H9 (cell line): Measurements from ENCODE around the gene AFAP1L2. TPM values are rescaled to one million over a fixed set of nuclear protein-coding genes. Genes with fewer than 3 reads are reported as not detected.
A peak's percentile ranks its signal among the peaks of the same experiment; 100 is the strongest.

Experiments
- DNase-seq: peaks from one replicate; pipeline ENCODE4 v3.0.0-alpha.2; 2017
- H2AFZ ChIP-seq: one replicate; pipeline ENCODE4 v1.6.1; 2013; ENCODE audit warnings: mild to moderate bottlenecking, low read length, control low read depth, moderate library complexity
- H2AK5ac ChIP-seq: 2 replicates; pipeline ENCODE4 v1.6.1; 2013; ENCODE audit warnings: low read length, control low read depth, mixed read lengths; ENCODE audit not compliant: insufficient read length
- H2BK120ac ChIP-seq: one replicate; pipeline ENCODE4 v1.6.1; 2013; ENCODE audit warnings: low read depth, mild to moderate bottlenecking, low read length, control low read depth, inconsistent platforms; ENCODE audit not compliant: poor library complexity, severe bottlenecking
- H2BK12ac ChIP-seq: 2 replicates; pipeline ENCODE4 v1.6.1; 2013; ENCODE audit warnings: low read length, control low read depth, mixed read lengths, low read depth; ENCODE audit not compliant: insufficient read length
- H2BK15ac ChIP-seq: 2 replicates; pipeline ENCODE4 v1.6.1; 2013; ENCODE audit warnings: low read depth, low read length, control low read depth
- H2BK20ac ChIP-seq: one replicate; pipeline ENCODE4 v1.6.1; 2013; ENCODE audit warnings: low read depth, mild to moderate bottlenecking, low read length, control low read depth, inconsistent platforms; ENCODE audit not compliant: poor library complexity, severe bottlenecking
- H2BK5ac ChIP-seq: 2 replicates; pipeline ENCODE4 v1.6.1; 2013; ENCODE audit warnings: low read length, control low read depth, mixed read lengths; ENCODE audit not compliant: insufficient read length
- H3K14ac ChIP-seq: 2 replicates; pipeline ENCODE4 v1.6.1; 2013; ENCODE audit warnings: low read length, control low read depth; ENCODE audit not compliant: insufficient read depth
- H3K18ac ChIP-seq: 2 replicates; pipeline ENCODE4 v1.6.1; 2013; ENCODE audit warnings: low read depth, mild to moderate bottlenecking, mixed read lengths, low read length, control low read depth; ENCODE audit not compliant: insufficient read length
- H3K23ac ChIP-seq: 2 replicates; pipeline ENCODE4 v1.6.1; 2013; ENCODE audit warnings: low read length, control low read depth, mixed read lengths, low read depth; ENCODE audit not compliant: insufficient read length
- H3K23me2 ChIP-seq: 2 replicates; pipeline ENCODE4 v1.6.1; 2013; ENCODE audit warnings: low read depth, mild to moderate bottlenecking, mixed read lengths, low read length, control low read depth; ENCODE audit not compliant: insufficient read length, poor library complexity, severe bottlenecking
- H3K27ac ChIP-seq: 2 replicates; pipeline ENCODE4 v1.5.1; 2013; ENCODE audit warnings: low read length, control low read depth, mixed read lengths, low read depth; ENCODE audit not compliant: insufficient read length
- H3K27me3 ChIP-seq: 2 replicates; pipeline ENCODE4 v1.6.1; 2013; ENCODE audit warnings: low read length, control low read depth, inconsistent platforms; ENCODE audit not compliant: insufficient read depth
- H3K4ac ChIP-seq: 2 replicates; pipeline ENCODE4 v1.6.1; 2013; ENCODE audit warnings: low read depth, mild to moderate bottlenecking, control low read depth, inconsistent platforms, low read length, moderate library complexity
- H3K4me1 ChIP-seq: 2 replicates; pipeline ENCODE4 v1.6.1; 2013; ENCODE audit warnings: low read length, control low read depth, inconsistent platforms; ENCODE audit not compliant: insufficient read depth
- H3K4me2 ChIP-seq: 2 replicates; pipeline ENCODE4 v1.6.1; 2013; ENCODE audit warnings: low read length, control low read depth, mixed read lengths; ENCODE audit not compliant: insufficient read length, insufficient read depth
- H3K56ac ChIP-seq: 2 replicates; pipeline ENCODE4 v1.6.1; 2013; ENCODE audit warnings: low read depth, mild to moderate bottlenecking, mixed read lengths, low read length, control low read depth; ENCODE audit not compliant: insufficient read length
- H3K79me1 ChIP-seq: 2 replicates; pipeline ENCODE4 v1.6.1; 2013; ENCODE audit warnings: low read depth, mild to moderate bottlenecking, moderate library complexity, low read length, control low read depth, inconsistent platforms; ENCODE audit not compliant: insufficient read depth, poor library complexity, severe bottlenecking
- H3K79me2 ChIP-seq: 2 replicates; pipeline ENCODE4 v1.6.1; 2013; ENCODE audit warnings: low read length, control low read depth, inconsistent platforms; ENCODE audit not compliant: insufficient read depth
- H3K9ac ChIP-seq: 2 replicates; pipeline ENCODE4 v1.6.1; 2013; ENCODE audit warnings: low read length, control low read depth, mixed read lengths; ENCODE audit not compliant: insufficient read length; ENCODE audit errors: extremely low read depth
- H3K9me3 ChIP-seq: one replicate; pipeline ENCODE4 v1.6.1; 2013; ENCODE audit warnings: low read depth, low read length, inconsistent platforms; ENCODE audit not compliant: control insufficient read depth
- H3T11ph ChIP-seq: one replicate; pipeline ENCODE4 v1.6.1; 2013; ENCODE audit warnings: mild to moderate bottlenecking, low read length, control low read depth, inconsistent platforms
- H4K20me1 ChIP-seq: one replicate; pipeline ENCODE4 v1.6.1; 2013; ENCODE audit not compliant: control insufficient read depth, insufficient read length, insufficient read depth
- H4K5ac ChIP-seq: 2 replicates; pipeline ENCODE4 v1.6.1; 2013; ENCODE audit warnings: low read depth, mild to moderate bottlenecking, mixed read lengths, low read length, control low read depth; ENCODE audit not compliant: insufficient read length
- H4K8ac ChIP-seq: replicated peaks from 2 replicates; pipeline ENCODE4 v1.6.1; 2013; ENCODE audit warnings: low read length, control low read depth, mixed read lengths, low read depth; ENCODE audit not compliant: insufficient read length
- H4K91ac ChIP-seq: 2 replicates; pipeline ENCODE4 v1.6.1; 2013; ENCODE audit warnings: low read depth, mild to moderate bottlenecking, moderate library complexity, mixed read lengths, low read length, control low read depth; ENCODE audit not compliant: insufficient read length
- H3K27ac Mint-ChIP-seq, 3 experiments: 2 replicates in 2 of 3; 3 replicates in 1 of 3; pipeline ENCODE4 v1.8.0; 2020 to 2021; ENCODE audit warnings: mixed read lengths in 3 of 3, mild to moderate bottlenecking in 1 of 3, moderate library complexity in 1 of 3
- H3K27me3 Mint-ChIP-seq: 2 replicates; pipeline ENCODE4 v1.8.0; 2021; ENCODE audit warnings: low read depth, mild to moderate bottlenecking, moderate library complexity, mixed read lengths
- H3K36me3 Mint-ChIP-seq, 3 experiments: 2 replicates in 2 of 3; 3 replicates in 1 of 3; pipeline ENCODE4 v1.8.0; 2020 to 2021; ENCODE audit warnings: low read depth in 3 of 3, mixed read lengths in 3 of 3; ENCODE audit not compliant: insufficient read depth in 1 of 3
- H3K4me1 Mint-ChIP-seq, 2 experiments: 2 replicates each; pipeline ENCODE4 v1.8.0; 2020; ENCODE audit warnings: mixed read lengths in 2 of 2
- H3K4me3 Mint-ChIP-seq, 2 experiments: 2 replicates in 1 of 2; 3 replicates in 1 of 2; pipeline ENCODE4 v1.8.0; 2020 to 2021; ENCODE audit warnings: mild to moderate bottlenecking in 2 of 2, mixed read lengths in 2 of 2, moderate library complexity in 1 of 2
- H3K9me3 Mint-ChIP-seq, 2 experiments: 2 replicates in 1 of 2; 3 replicates in 1 of 2; pipeline ENCODE4 v1.8.0; 2020; ENCODE audit warnings: mild to moderate bottlenecking in 2 of 2, mixed read lengths in 2 of 2, moderate library complexity in 1 of 2
- WGBS: extraction: QIAGEN DNeasy Blood & Tissue Kit; methylation state at CpG from one replicate; pipeline ENCODE4 v1.1.7; 2013; ENCODE audit warnings: missing lambda C conversion rate, low lambda C conversion rate, mixed read lengths; ENCODE audit not compliant: insufficient read length; ENCODE audit errors: extremely low coverage; 5-methylcytosine and 5-hydroxymethylcytosine counted together
- total RNA-seq: library from RNA; stranded (reverse); gene quantifications from 2 replicates; pipeline ENCODE4 v1.2.1, GENCODE V29; 2021
- TF ChIP-seq, protein P1 (sequence below): fragments of 200-600 bp; sonication (generic); conservative IDR thresholded peaks from 3 replicates; pipeline ENCODE4 v1.8.0; 2021; ENCODE audit warnings: antibody characterized with exemption, mild to moderate bottlenecking

Gene AFAP1L2
- total RNA-seq, 1 experiment from 2014 or later: 0.77 TPM

DNA sequence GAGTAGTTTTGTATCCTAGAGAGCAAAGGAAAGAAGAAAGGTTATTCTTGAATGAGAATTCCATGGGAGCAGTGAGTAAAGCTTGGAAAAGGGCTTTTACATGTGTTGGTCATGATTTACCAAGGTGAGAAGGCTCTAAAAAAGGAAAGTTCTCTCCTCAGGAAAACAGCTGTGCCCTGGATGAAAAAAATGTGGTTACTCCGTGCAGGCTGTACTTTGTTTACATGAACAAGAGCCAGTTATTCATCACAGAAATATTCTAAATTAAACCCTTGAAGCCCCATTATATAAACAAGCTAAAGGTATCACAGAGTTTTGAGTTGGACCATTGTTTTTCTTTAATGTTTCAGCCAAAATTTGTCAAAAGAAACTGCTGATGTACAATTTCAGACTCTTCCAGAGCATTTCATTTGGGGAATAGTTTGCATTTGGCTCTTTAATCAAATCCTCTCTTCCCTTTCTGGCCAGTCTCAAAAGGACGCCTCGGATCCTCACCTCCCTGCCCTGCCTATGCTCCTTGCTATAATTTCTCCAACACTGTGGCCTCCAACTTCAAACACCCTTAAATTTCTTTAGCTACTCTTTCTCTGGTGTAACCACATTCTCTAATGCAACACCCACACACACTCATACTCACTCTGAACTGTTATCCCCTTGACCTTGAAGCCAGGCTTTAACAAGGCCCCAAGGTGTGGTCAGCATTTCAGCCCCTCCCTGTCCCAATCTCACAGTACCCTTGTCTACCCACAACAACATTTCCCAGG is 47.4 kb downstream of the AFAP1L2 start:
- no peak overlapping the region for H2AK5ac ChIP-seq
- no peaks in the 10 kb centered on the region for H3K36me3 Mint-ChIP-seq
- no peak overlapping the region for H3K23ac ChIP-seq
- H3K9ac ChIP-seq: no peak overlapping the region
- H3K4me3 Mint-ChIP-seq: no peak overlapping the region
- H4K20me1 ChIP-seq: no peaks in the 10 kb centered on the region
- H3K4me1 ChIP-seq: peaks cover 7% of the 10 kb centered on the region; the same call in 1 of the 2 replicates
- no peaks in the 10 kb centered on the region for H3K9me3 ChIP-seq
- H3K14ac ChIP-seq: no peak overlapping the region
- H3K4me2 ChIP-seq: no peak overlapping the region
- no peaks in the 10 kb centered on the region for H3K79me1 ChIP-seq
- H2AFZ ChIP-seq: no peak overlapping the region
- H3K56ac ChIP-seq: no peak overlapping the region
- H3K27ac ChIP-seq: no peak overlapping the region
- H3K18ac ChIP-seq: no peak overlapping the region
- WGBS: no CpG with 5 or more reads among the region's 3 CpGs
- H2BK12ac ChIP-seq: no peak overlapping the region
- TF ChIP-seq, protein P1, sequence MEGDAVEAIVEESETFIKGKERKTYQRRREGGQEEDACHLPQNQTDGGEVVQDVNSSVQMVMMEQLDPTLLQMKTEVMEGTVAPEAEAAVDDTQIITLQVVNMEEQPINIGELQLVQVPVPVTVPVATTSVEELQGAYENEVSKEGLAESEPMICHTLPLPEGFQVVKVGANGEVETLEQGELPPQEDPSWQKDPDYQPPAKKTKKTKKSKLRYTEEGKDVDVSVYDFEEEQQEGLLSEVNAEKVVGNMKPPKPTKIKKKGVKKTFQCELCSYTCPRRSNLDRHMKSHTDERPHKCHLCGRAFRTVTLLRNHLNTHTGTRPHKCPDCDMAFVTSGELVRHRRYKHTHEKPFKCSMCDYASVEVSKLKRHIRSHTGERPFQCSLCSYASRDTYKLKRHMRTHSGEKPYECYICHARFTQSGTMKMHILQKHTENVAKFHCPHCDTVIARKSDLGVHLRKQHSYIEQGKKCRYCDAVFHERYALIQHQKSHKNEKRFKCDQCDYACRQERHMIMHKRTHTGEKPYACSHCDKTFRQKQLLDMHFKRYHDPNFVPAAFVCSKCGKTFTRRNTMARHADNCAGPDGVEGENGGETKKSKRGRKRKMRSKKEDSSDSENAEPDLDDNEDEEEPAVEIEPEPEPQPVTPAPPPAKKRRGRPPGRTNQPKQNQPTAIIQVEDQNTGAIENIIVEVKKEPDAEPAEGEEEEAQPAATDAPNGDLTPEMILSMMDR: no peak
- no peaks in the 10 kb centered on the region for H3K9me3 Mint-ChIP-seq
- no peak overlapping the region for H4K8ac ChIP-seq
- H3K27ac Mint-ChIP-seq: peak overlapping the region in 2 of 3 experiments; percentile 23 to 66; a peak in 3 of 7 replicates
- no peak overlapping the region for H2BK15ac ChIP-seq
- no peak overlapping the region for H2BK5ac ChIP-seq
- H3K27me3 Mint-ChIP-seq: no peaks in the 10 kb centered on the region
- no peaks in the 10 kb centered on the region for H3K27me3 ChIP-seq
- no peaks in the 10 kb centered on the region for H3K79me2 ChIP-seq
- no peaks in the 10 kb centered on the region for H3K23me2 ChIP-seq
- H3K4me1 Mint-ChIP-seq: peaks cover 17 to 22% of the 10 kb centered on the region in 2 experiments
- peak overlapping the region; percentile 84 for H3T11ph ChIP-seq
- no peak overlapping the region for H2BK20ac ChIP-seq
- H3K4ac ChIP-seq: no peak overlapping the region
- H2BK120ac ChIP-seq: no peak overlapping the region
- no peak for DNase-seq
- H4K91ac ChIP-seq: no peak overlapping the region
- no peak overlapping the region for H4K5ac ChIP-seq
